GM03348 (cell line): ENCODE results near the gene EIPR1.
A peak's percentile ranks its signal among the peaks of the same experiment; 100 is the strongest.
"Not testable (repeated sequence)": the region's sequence is repeated elsewhere in the genome, so short reads cannot be mapped to it uniquely, and the experiment has no call there.

Experiments
- DNase-seq: peaks from one replicate; pipeline ENCODE4 v3.0.0; 2012; ENCODE audit warnings: low spot score

EIPR1 gene

DNA sequence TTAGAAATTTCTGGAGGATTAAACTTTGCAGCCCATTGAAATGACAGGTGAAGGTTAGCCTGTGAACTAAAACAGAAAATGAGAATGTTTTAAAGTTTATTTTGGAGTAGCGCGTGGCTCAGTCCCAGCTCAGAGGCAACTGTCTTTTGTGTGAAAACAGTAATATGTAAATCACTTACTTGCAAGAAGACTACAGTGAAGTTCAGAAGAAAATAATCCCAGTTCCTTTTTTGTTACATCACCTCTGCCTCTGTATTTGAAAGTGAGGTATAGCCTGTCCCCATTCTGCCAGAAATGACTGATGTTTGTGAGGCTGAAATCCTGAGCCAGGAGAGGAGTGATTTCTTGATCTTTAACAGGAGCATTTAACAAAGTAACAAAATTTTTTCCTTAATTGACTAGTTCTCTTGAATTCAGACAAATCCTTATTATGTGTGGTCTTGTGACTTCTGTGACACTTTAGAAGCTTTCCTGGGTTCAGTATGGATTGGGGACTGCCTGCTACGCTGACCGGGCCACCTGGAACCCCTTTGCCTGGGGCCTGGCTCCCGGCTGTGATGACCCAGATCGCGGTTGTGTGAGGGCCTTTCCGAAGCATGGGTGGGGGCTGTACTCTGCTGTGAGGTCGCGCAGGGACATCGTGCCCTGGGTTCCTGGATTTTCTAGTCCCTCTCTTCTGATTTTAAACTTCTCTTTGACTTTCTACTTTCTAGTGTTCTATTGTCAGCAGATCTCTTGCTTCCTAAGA is 26.1 kb upstream of the EIPR1 start:
- DNase-seq = no peak

DNA sequence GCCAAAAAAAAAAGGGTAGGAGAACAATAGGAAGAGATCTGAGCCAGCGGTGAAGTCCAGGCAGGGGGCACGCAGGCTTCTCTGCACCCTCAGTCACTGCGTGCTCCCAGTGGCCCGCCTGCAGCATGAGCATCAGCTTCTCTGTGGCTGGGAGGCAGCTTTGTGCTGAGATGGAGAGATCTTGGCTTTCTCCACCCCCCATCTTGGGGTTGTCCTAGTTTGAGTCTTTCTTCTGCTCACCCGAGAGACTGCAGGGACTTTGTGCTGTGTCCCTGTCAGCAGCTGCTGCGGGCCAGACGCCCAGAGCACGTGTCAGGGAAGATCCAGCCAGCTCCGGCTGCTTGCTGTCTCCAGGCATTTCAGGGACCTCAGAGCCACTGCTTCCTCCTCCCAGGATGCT is 22.2 kb upstream of the EIPR1 start:
- DNase-seq = no peak

DNA sequence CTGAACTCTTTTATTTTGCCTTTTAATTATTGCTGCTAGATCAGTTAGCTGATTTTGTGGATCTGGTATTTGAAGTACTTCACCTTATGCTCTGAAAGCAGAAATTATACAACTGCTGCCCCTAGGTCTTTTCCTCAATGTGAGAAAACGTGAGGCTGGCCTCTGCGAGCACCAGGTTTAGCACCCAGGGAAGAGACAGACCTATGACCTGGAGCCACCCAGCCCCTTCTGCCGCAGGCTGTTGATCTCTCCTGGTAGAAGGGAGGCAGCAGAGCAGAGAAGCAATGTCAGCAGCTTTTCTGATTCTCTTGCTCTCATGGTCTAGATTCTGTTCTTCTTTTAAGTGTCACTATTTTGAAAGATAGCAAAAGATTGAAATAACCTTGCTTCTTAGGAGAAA is 21.8 kb upstream of the EIPR1 start:
- no peak for DNase-seq

DNA sequence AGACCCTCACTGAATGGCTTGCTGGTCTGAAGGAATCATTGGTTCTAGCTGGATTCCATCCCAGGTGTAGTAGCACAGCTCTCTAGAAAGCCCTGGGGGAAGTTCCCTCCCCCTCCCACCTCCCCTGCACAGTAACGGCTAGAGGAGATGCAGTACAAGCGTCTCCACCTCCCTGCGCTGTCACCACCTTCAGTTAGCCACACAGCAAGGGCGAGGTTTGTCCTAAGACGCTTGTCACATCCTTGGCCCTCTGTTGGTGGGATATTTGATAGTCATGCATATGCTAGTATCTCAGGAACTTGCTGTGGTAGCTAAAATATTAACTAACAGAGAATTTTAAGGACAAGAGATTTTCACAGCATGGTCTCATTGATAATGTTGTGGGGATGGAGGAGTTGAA is 21.2 kb upstream of the EIPR1 start:
- no peak for DNase-seq

DNA sequence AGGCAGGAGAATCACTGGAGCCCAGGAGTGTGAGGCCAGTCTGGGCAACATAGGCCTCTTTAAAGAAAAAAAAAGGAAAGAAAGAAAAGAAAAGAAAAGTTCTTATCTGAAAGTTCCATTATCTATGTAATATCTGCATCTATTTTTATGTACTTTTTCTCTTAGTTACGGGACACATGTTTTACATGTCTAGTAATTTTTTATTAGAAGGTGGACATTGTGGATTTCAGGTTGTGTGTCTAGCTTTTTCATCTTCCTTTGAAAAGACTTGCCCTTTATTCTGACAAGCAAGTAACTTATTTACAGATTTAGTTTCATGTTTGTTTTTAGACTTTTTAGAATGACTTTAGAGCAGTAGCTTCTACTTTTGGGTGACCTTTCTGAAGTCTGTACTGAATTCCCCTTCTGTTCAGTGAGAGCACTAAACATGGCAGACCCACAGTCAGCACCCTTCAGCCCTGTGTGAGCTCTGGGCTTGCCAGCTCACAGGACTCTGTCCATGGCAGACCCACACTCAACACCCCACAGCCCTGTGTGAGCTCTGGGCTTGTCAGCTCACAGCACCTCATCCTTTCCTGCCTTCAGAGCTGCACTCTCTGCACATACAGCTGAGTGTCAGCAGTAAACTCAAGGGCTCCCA is 19.4 kb upstream of the EIPR1 start:
- DNase-seq = no peak

DNA sequence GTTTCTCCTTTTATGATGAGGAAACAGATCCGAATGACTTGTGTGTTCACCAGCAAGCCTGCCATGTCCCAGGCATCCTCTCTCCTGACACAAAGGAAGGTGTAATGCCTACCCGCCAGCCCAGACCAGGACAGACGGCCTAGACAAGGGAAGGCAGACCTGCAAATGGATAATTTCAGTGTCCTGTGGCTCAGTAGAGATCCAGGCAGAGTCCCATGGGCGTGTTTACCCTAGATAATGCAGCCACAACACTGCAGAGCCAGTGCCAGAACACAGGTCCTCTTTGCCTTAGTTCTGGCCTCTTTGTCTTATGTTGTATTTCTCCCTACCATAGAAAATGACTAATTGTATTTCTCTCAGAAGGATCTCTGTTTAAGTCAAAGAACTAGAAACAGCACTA is 14.6 kb upstream of the EIPR1 start:
- DNase-seq = no peak

DNA sequence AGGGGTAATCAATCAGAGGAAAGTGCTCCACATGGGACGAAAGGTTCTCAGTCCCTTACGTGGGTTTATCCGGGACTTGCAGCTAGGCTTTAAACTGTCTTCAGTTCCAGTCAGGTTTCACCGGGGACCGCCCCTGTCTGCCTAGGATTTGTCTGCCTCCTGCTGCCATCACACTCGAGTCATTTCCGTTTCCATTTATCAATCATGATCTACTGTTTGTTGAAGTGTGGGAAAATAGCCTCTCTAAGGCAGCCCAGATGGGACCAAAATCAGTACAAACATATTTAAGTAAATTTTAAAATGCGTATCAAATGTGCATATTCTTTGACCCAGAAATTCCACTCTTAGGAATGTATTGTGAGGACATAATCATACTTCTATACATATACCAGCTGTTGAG is 12.4 kb upstream of the EIPR1 start:
- no peak for DNase-seq

DNA sequence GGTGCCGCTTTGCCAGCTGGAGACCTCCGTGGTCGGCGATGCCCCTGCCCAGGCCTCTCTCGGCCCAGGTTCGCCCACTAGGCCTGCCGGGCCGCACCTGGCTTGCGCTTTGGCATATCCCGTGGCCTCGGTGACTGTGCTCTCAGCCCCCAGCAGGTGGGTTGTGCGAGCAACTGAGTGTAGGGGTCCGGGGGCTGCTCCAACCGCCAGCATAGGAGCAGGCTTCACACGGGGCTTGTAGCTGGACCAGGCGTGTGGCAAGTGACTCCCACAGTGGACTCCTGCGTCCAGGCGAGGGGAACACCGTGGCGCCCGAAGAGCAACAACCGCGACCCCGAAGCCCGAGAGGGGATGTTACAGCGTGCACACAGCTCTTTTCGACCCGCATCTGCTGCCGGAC is 11.6 kb upstream of the EIPR1 start:
- no peak for DNase-seq

DNA sequence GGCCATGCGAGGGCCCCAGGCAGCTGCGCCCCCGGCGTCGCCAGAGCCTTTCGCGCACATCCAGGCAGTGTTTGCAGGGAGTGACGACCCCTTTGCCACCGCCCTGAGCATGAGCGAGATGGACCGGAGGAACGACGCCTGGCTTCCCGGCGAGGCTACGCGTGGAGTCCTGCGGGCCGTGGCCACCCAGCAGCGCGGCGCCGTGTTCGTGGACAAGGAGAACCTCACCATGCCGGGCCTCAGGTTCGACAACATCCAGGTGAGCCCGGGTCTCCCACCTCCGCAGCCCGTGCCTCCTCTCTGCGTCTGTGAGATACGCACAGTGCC is 10.8 kb upstream of the EIPR1 start:
- no peak for DNase-seq

DNA sequence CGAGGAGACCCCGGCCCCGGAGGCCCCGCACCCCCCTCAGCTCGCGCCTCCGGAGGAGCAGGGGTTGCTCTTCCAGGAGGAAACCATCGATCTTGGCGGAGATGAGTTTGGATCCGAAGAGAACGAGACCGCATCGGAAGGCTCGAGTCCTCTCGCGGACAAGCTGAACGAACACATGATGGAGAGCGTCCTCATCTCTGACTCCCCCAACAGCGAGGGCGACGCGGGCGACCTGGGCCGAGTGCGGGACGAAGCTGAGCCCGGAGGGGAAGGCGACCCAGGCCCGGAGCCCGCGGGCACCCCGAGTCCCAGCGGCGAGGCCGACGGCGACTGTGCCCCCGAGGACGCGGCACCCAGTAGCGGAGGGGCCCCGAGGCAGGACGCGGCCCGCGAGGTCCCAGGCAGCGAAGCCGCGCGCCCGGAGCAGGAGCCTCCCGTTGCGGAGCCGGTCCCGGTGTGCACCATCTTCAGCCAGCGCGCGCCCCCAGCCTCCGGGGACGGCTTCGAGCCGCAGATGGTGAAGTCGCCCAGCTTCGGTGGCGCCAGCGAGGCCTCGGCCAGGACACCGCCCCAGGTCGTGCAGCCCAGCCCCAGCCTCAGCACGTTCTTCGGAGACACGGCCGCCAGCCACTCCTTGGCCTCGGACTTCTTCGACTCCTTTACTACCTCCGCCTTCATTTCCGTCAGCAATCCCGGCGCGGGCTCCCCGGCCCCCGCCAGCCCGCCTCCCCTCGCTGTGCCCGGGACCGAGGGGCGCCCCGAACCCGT is 10.2 kb upstream of the EIPR1 start:
- no peak for DNase-seq

DNA sequence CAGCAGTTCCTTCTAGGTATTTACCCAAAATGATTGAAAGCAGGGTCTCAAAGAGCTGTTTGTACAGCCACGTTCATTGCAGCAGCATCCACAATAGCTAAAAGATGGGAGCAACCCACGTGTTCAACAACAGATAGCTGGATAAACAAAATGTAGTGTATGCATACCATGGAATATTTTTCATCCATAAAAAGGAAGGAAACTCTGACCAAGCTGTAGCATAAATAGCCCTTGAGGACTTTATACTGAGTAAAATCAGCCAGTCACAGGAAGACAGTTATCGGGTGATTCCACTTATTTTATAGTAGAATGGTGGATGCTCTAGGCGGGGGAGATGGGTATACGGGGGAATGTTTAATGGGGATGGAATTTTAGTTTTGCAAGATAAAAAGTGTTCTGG is 9.4 kb upstream of the EIPR1 start:
- DNase-seq = no peak

DNA sequence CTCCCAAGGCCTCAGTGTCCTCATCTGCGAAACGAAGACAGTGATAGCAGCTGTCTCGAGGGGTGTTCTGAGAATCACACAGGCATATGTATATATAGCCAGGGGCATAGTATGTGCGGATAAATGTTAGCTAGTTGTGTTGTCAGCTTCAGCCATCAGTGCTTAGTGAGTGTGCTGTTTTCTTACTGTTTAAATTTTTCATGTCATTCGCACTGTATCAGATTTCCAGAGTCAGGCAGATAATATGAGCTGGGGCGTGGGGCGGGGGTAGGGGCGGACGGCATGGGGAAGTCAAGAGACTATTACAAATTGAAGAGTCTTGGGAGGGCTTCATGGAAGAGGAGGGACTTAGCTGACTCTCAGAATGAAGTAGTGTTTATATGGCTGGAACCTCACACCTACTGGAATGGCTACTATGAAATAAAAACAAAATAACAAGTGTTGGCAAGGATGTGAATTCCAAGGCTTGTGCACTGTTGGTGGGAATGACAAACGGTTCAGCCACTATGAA is 8.9 kb upstream of the EIPR1 start:
- no peak for DNase-seq

DNA sequence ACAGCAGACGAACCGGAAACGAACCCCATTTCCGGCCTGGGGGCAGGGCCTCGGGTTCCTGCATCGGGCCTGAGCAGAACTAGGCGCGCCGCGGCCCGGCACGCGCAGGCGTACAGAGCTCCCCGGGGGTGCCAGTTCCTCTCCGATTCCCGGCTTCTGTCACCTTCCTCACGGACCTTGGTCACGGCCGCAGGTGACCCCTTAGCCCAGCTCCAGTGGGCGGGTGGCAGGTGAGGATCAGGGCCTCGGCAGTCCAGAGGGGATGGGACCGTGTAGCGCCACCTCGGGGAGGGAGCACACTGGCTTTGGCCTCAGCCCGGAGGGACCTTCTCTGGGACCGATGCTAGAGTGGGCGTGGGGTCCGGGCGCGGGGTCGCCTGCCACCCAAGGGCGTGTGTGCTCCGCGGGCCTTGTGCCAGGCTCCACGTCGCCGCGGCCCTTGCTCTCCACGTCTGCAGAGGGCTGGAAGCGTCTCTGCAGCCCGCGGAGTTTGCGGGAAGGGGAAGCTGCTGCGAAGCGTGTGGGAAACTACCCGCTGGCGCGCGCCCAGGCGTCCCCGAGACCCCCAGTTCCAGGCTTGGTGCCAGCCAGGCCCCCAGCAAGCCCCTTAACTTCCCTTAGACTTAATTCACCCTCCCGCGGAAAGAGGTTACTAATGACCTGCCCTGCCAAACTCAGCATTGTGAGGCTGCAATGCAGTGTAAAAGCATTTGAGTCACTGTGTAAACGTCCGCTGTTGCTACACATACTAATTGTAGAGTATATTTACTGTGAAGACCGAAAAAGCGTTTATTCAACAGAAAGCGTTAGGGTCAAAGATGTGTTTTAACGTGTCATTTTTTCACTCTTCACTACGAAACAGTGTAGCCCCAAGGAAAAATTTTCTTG is 2.3 kb upstream of the EIPR1 start, which contains the start of gene TRAPPC12:
Gene TRAPPC12, plus strand, starts transcription at position 48 of the 888 bp plus-strand sequence. CDS start 7,930 bp downstream, outside the sequence.
- peak; percentile 96 for DNase-seq

DNA sequence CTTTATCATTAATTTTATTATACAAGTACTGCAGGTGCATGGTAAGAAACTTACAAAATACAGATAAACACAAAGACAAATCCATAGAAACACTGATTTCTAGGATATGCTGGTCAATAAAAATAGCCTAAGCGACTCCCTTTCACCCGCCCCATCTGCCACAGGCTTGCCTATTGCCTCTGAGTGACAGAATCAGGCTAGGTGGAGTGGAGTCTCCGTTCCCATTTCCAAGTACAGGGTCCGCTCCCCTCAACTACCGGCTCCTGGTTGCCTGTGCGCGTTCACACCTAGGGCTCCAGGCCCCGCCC is 1.7 kb upstream of the EIPR1 start:
- no peak for DNase-seq

DNA sequence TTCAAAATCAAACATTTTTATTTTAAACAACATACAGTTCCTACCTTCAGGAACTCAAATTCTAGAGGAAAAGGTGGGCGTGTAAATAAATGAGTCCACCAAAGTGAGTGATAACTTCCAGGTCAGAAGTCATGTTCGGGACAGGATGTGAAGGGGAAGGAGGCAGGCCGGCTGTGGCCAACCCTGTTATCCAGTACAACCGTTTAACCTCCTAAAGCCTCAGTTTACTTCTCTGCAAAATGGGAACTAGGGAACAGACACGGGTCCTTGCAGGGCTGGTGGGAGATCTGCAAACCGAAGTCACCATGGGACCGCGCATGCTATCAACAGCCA is 373 bp downstream of the EIPR1 start:
- peak; percentile 71 for DNase-seq

DNA sequence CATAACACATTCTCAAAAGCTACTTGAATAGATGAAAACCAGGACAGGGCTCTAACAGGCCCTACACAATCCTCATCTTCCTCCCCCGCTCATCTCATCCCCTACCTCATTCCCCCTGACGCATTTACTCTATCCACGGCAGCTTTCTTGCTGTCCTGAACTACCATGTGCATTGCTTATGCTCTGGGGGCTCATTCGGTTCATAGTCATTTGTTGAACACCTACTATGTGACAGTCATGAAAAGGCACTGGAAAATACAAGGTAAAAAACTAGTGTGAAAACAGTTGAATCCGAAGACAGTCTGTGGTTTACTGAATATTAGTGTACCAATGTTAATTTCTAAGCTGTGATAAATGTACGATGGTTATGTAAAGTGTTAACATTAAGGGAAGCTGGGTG is 797 bp downstream of the EIPR1 start:
- DNase-seq = no peak

DNA sequence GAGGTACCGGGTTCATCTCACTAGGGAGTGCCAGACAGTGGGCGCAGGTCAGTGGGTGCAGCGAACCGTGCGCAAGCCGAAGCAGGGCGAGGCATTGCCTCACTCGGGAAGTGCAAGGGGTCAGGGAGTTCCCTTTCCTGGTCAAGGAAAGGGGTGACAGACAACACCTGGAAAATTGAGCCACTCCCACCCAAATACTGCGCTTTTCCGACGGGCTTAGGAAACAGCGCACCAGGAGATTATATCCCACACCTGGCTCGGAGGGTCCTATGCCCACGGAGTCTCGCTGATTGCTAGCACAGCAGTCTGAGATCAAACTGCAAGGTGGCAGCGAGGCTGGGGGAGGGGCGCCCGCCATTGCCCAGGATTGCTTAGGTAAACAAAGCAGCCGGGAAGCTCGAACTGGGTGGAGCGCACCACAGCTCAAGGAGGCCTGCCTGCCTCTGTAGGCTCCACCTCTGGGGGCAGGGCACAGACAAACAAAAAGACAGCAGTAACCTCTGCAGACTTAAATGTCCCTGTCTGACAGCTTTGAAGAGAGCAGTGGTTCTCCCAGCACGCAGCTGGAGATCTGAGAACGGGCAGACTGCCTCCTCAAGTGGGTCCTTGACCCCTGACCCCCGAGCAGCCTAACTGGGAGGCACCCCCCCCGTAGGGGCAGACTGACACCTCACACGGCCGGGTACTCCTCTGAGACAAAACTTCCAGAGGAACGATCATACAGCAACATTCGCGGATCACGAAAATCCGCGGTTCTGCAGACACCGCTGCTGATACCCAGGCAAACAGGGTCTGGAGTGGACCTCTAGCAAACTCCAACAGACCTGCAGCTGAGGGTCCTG is 8.1 kb downstream of the EIPR1 start:
- DNase-seq = not testable (repeated sequence)

DNA sequence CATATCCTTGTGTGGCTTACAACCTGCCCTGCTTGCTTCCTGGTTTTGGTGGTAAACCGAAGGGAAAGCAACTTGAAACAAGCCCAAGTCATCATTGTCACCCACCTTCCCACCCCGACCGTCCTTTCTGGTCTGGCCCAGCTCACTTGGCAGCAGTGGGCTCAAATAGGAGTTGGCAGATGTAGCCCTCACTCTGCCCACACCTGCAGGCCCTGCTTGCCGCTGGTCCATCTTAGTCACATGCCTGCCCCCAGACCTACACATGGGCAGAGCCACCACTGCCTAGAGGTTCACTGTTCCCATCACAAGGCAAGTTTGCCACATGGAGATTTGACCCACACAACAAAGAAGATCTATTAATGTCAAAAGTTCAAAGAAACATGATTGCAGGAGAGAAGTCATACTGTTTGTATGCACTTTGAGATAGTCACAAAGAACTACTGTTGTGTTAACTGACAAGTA is 9.3 kb downstream of the EIPR1 start:
- no peak for DNase-seq

DNA sequence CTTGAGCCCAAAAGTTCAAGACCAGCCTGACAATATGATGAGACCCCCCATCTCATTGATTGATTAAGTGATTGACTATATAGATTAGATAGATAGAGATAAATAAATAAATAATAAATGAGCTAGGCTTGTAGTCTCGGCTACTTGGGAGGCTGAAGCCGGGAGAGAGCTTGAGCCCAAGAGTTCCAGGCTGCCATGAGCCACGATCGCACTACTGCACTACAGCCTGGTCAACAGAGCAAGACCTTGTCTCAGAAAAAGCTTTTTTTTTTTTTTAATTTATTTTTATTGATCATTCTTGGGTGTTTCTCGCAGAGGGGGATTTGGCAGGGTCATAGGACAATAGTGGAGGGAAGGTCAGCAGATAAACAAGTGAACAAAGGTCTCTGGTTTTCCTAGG is 12.4 kb downstream of the EIPR1 start:
- DNase-seq = no peak

DNA sequence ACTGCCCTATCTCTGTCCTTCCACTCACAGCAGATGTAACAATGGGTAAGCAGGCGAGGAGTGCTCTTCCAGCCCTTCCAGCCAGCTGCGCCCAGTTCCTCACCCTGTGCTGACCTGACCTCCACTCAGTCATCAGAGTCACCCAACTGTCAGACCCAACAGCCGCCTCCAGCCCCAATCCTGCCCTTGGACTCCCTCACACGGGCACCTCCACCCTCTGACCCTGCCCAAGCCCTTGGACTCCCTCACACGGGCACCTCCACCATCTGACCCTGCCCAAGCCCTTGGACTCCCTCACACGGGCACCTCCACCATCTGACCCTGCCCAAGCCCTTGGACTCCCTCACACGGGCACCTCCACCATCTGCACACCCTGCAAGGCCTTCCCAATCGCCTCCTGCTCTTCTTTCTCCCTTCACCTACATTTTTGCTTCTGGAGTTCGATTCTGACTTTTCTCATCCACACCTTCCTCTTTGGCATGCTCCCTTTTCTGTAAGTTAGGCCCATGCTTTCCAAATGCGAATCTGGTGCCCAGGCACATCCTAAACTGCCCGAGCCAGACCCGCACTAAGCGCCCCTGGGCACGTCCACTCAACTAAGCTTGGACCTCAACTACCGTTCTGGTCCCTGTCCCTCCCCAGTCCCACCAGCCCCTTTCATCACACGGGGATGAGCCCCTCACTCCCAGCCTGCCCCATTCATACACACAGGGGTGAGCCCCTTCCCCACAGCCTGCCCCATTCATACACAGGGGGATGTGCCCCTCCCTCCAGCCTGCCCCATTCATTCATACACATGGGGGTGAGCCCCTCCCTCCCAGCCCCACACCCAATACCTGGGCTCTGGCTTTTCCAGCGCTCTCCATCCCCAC is 15.9 kb downstream of the EIPR1 start:
- no peak for DNase-seq
